K562 (cell line): ENCODE results near the gene RASEF. TPM values are rescaled to one million over a fixed set of nuclear protein-coding genes. Genes with fewer than 3 reads are reported as not detected.

ENCODE experiments used
- ATAC-seq: fragments of 200-7000 bp; cut with Tn5 transposase; 3 replicates; pipeline ENCODE4 v1.9.1; 2020; ENCODE audit warnings: moderate library complexity
- BruUV-seq: library from RNA; stranded (reverse); fragments of 400-500 nt; replicated peaks from 2 replicates; lab custom pipeline; 2021; lab: Mats Ljungman, UMichigan
- CTCF ChIA-PET: fragments of 300-600 bp; formaldehyde crosslinking; extraction: SDS; loops from one replicate; lab custom pipeline; 2021; ENCODE audit warnings: low intra/inter-chr PET ratio; lab: Yijun Ruan, JAX
- POLR2A ChIA-PET: fragments of 300-600, 350-650 bp; sonication (Branson Sonifier 250); formaldehyde crosslinking; extraction: SDS; loops from one replicate; lab custom pipeline; 2021; ENCODE audit warnings: antibody characterized with exemption, inconsistent platforms; lab: Yijun Ruan, JAX
- DNase-seq, 4 experiments: peaks; one replicate each; pipeline versions ENCODE4 v3.0.0 to v3.0.0-alpha.2; 2011 to 2018; ENCODE audit warnings: low spot score in 3 of 4, mixed read lengths in 3 of 4; ENCODE audit errors: extremely low read depth in 1 of 4
- FAIRE-seq: peaks from 2 replicates; lab custom pipeline; 2011; peaks lifted over from hg19 to GRCh38; lab: Jason Lieb, UNC
- H2AFZ ChIP-seq: 2 replicates; pipeline ENCODE4 v1.6.0; 2011; ENCODE audit warnings: low read depth, low read length, control low read depth, inconsistent platforms
- H3K27ac ChIP-seq: fragments of 200-600 bp; 3 replicates; pipeline ENCODE4 v1.8.0; 2011; ENCODE audit warnings: low read depth, mild to moderate bottlenecking, control low read depth, inconsistent platforms, low read length, moderate library complexity, mixed read lengths; ENCODE audit errors: extremely low read depth
- H3K27me3 ChIP-seq, 2 experiments: fragments of 300-600 bp in 1 of 2; 2 replicates in 1 of 2; 3 replicates in 1 of 2; pipeline versions ENCODE4 v1.6.0 to v1.8.0; 2011; ENCODE audit warnings: inconsistent platforms in 2 of 2, low read length in 2 of 2, mild to moderate bottlenecking in 1 of 2, mixed read lengths in 1 of 2, moderate library complexity in 1 of 2; ENCODE audit not compliant: control insufficient read depth in 2 of 2, insufficient read depth in 2 of 2
- H3K36me3 ChIP-seq: fragments of 300-600 bp; 3 replicates; pipeline ENCODE4 v1.8.0; 2011; ENCODE audit warnings: mild to moderate bottlenecking, low read length, inconsistent platforms; ENCODE audit not compliant: control insufficient read depth, insufficient read depth
- H3K4me1 ChIP-seq, 2 experiments: fragments of 200-600 bp in 1 of 2; replicated peaks in 1 of 2; 2 replicates in 1 of 2; 3 replicates in 1 of 2; pipeline versions ENCODE4 v1.5.1 to v1.8.0; 2011; ENCODE audit warnings: inconsistent platforms in 2 of 2, low read length in 2 of 2, mild to moderate bottlenecking in 1 of 2, mixed read lengths in 1 of 2, moderate library complexity in 1 of 2; ENCODE audit not compliant: control insufficient read depth in 2 of 2, insufficient read depth in 2 of 2
- H3K4me2 ChIP-seq: 2 replicates; pipeline ENCODE4 v1.6.1; 2011; ENCODE audit warnings: low read length, control low read depth, inconsistent platforms, mixed read lengths; ENCODE audit not compliant: insufficient read depth
- H3K4me3 ChIP-seq: fragments of 200-600 bp; sonication (generic), shearing (Covaris generic); 2 replicates; pipeline ENCODE4 v1.5.1; 2016; ENCODE audit warnings: control low read depth, inconsistent platforms
- H3K79me2 ChIP-seq: fragments of 200-600 bp; 3 replicates; pipeline ENCODE4 v1.8.0; 2011; ENCODE audit warnings: low read length, inconsistent platforms; ENCODE audit not compliant: control insufficient read depth, insufficient read depth
- H3K9ac ChIP-seq, 2 experiments: 2 replicates each; pipeline versions ENCODE4 v1.6.0 to v1.6.1; 2011; ENCODE audit warnings: low read depth in 2 of 2, low read length in 2 of 2, control low read depth in 1 of 2, inconsistent platforms in 1 of 2, mild to moderate bottlenecking in 1 of 2, mixed read lengths in 1 of 2; ENCODE audit not compliant: insufficient read depth in 1 of 2
- H3K9me1 ChIP-seq: one replicate; pipeline ENCODE4 v1.6.0; 2011; ENCODE audit warnings: inconsistent platforms, mild to moderate bottlenecking, low read length, moderate library complexity; ENCODE audit not compliant: control insufficient read depth, insufficient read depth
- H3K9me3 ChIP-seq: replicated peaks from 2 replicates; pipeline ENCODE4 v1.5.1; 2011; ENCODE audit warnings: low read depth, low read length, inconsistent platforms; ENCODE audit not compliant: control insufficient read depth, insufficient read depth
- H4K20me1 ChIP-seq: replicated peaks from 2 replicates; pipeline ENCODE4 v1.6.1; 2011; ENCODE audit warnings: low read length, inconsistent platforms, mixed read lengths; ENCODE audit not compliant: control insufficient read depth, insufficient read depth
- CREB3 ChIP-seq: fragments of 450-650 bp; conservative IDR thresholded peaks from 2 replicates; pipeline ENCODE4 v1.6.1; 2016; ENCODE audit warnings: missing genetic modification characterization, low read depth, mild to moderate bottlenecking, missing compliant biosample characterization, moderate library complexity
- EHMT2 ChIP-seq: fragments of 450-650 bp; IDR thresholded peaks from 2 replicates; pipeline ENCODE4 v1.6.1; 2018; ENCODE audit warnings: antibody characterized with exemption
- EWSR1 ChIP-seq: fragments of 450-650 bp; IDR thresholded peaks from 2 replicates; pipeline ENCODE4 v1.6.1; 2018; ENCODE audit warnings: borderline replicate concordance, mild to moderate bottlenecking, low read depth, moderate library complexity; ENCODE audit not compliant: partially characterized antibody
- GATAD2A ChIP-seq: fragments of 450-650 bp; IDR thresholded peaks from 2 replicates; pipeline ENCODE4 v1.6.1; 2017
- HLTF ChIP-seq: fragments of 450-650 bp; IDR thresholded peaks from 2 replicates; pipeline ENCODE4 v1.6.1; 2016
- HSF4 ChIP-seq: fragments of 250-450 bp; sonication (Bioruptor Pico); IDR thresholded peaks from 2 replicates; pipeline ENCODE4 v2.1.2; 2022; ENCODE audit warnings: mild to moderate bottlenecking, moderate library complexity, borderline replicate concordance
- JUNB ChIP-seq: fragments of 450-650 bp; formaldehyde crosslinking; conservative IDR thresholded peaks from 2 replicates; pipeline ENCODE4 v1.4.0; 2020; ENCODE audit warnings: mild to moderate bottlenecking
- KLF10 ChIP-seq: fragments of 250-450 bp; sonication (Bioruptor Pico); IDR thresholded peaks from 2 replicates; pipeline ENCODE4 v1.6.1; 2021; ENCODE audit warnings: matching md5 sums
- L3MBTL2 ChIP-seq: fragments of 450-650 bp; IDR thresholded peaks from 2 replicates; pipeline ENCODE4 v1.6.1; 2016; ENCODE audit warnings: mild to moderate bottlenecking, moderate library complexity
- PPARD ChIP-seq: fragments of 250-450 bp; sonication (Bioruptor Pico); IDR thresholded peaks from 2 replicates; pipeline ENCODE4 v1.8.0; 2022; ENCODE audit warnings: inconsistent platforms, mild to moderate bottlenecking, moderate library complexity
- RHOXF2B ChIP-seq: fragments of 250-450 bp; sonication (Bioruptor Pico); conservative IDR thresholded peaks from 2 replicates; pipeline ENCODE4 v1.5.1; 2021
- SMARCE1 ChIP-seq: fragments of 450-650 bp; IDR thresholded peaks from 2 replicates; pipeline ENCODE4 v1.7.1; 2016; ENCODE audit warnings: mild to moderate bottlenecking
- TEAD4 ChIP-seq, 2 experiments: sonication (generic) in 1 of 2; formaldehyde crosslinking in 1 of 2; IDR thresholded peaks; 2 replicates each; pipeline versions ENCODE4 v1.6.1 to v1.8.0; 2012 to 2022; ENCODE audit warnings: borderline replicate concordance in 1 of 2, inconsistent platforms in 1 of 2, low read length in 1 of 2, mild to moderate bottlenecking in 1 of 2, missing genetic modification reagents in 1 of 2
- ZNF124 ChIP-seq: sonication (generic); formaldehyde crosslinking; IDR thresholded peaks from 2 replicates; pipeline ENCODE4 v1.8.1; 2022; ENCODE audit warnings: missing genetic modification reagents
- ZSCAN32 ChIP-seq: fragments of 450-650 bp; formaldehyde crosslinking; IDR thresholded peaks from 2 replicates; pipeline ENCODE4 v1.4.0; 2020; ENCODE audit warnings: mild to moderate bottlenecking, moderate library complexity
- WGBS: fragments of 100-300 bp; shearing (Covaris generic); methylation state at CpG from one replicate; pipeline ENCODE4 v1.1.6; 2016; ENCODE audit warnings: low coverage, mixed read lengths; ENCODE audit not compliant: insufficient coverage; ENCODE audit errors: missing lambda C conversion rate; 5-methylcytosine and 5-hydroxymethylcytosine counted together
- in situ Hi-C: fragments of 300-500 bp; cut with MboI; formaldehyde crosslinking; loops from 4 replicates; pipeline ENCODE4 v1.15.0; 2018; ENCODE audit warnings: inconsistent platforms, mixed read lengths
- intact Hi-C: fragments of 100-400 bp; cut with micrococcal nuclease; formaldehyde crosslinking; loops from 2 replicates; pipeline ENCODE4 v1.14.2; 2022
- polyA plus RNA-seq, 8 experiments: library from polyadenylated mRNA; depleted of rRNA in 4 of 8; stranded (reverse) in 5 of 8; unstranded in 3 of 8; fragments of >200 nt; fragmentation: Nextera tagmentation in 2 of 8; fragmentation: Illumina TruSeq in 1 of 8; extraction: Ambion mirVana in 2 of 8; extraction: Trizol in 1 of 8; gene quantifications; 2 replicates each; pipeline versions ENCODE4 v1.2.1 to v1.2.3, GENCODE V29; 2011 to 2014; ENCODE audit warnings: inconsistent platforms in 1 of 8, missing spikeins in 1 of 8
- total RNA-seq, 7 experiments: library from RNA; depleted of rRNA in 6 of 7; stranded (reverse); fragments of >200 nt in 6 of 7; fragmentation: Illumina TruSeq in 2 of 7; extraction: Trizol in 2 of 7; gene quantifications; 2 replicates each; pipeline versions ENCODE4 v1.2.1 to v1.2.3, GENCODE V29; 2011 to 2021; ENCODE audit warnings: low replicate concordance in 1 of 7

The RASEF gene
- total and polyA plus RNA-seq, 9 of the 15 experiments (the other 6 are each of a cell fraction or from before 2014, with no cell fraction given), result 0.01 to 0.18 (median 0.11) TPM; not detected in 4

DNA sequence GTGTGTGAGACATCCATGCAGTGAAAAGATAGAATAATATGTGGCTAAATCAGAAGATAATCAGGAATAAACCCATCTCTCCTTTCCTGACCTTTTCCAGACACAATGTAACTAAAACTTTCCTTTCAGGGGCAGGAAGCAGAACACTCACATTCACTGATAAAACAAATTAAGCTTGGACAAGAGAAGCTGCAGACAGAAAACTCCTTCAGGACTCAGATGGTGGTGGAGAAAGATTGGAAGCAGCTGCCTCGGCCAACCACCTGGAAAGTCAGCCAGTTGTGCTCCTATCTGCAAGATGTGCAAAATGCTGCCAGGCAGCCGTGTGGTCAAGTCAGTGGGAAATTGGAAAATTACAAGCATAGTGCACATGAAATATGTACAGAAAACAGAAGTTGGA lies 26.9 kb downstream of the RASEF start:
- TF ChIP-seq EHMT2 (no peak), KLF10 (no peak), PPARD (no peak), RHOXF2B (CRISPR knock-in tag) (no peak), EWSR1 (no peak), SMARCE1 (no peak), JUNB (CRISPR knock-in tag) (no peak), ZNF124 (no peak), CREB3 (no peak), L3MBTL2 (no peak), HSF4 (CRISPR knock-in tag) (no peak), HLTF (no peak), GATAD2A (no peak), TEAD4 (IDR thresholded peaks at IDR 0.05; ENCODE audit: low read length) (no peak), TEAD4 (CRISPR knock-in tag; IDR thresholded peaks at IDR 0.05; ENCODE audit: borderline replicate concordance) (no peak), ZSCAN32 (CRISPR knock-in tag) (no peak)
- TF ChIP-seq, all 486 proteins: peak for 0
- Histone ChIP-seq H3K4me1 (no peaks in the 10 kb centered on the region), H2AFZ (no peak overlapping the region), H3K4me2 (no peak overlapping the region), H3K9me3 (no peaks in the 10 kb centered on the region), H3K79me2 (no peaks in the 10 kb centered on the region), H3K27me3 (no peaks in the 10 kb centered on the region), H3K9me1 (no peaks in the 10 kb centered on the region), H3K27ac (no peak overlapping the region), H3K36me3 (no peaks in the 10 kb centered on the region), H4K20me1 (no peaks in the 10 kb centered on the region), H3K4me3 (no peak overlapping the region), H3K9ac (no peak overlapping the region)
- ChIA-PET POLR2A (no interaction called here), CTCF (no interaction called here)
- ATAC-seq, result no peak
- FAIRE-seq, result no peak
- in situ Hi-C loops (no loop called here), intact Hi-C loops (no loop called here)
- no TSS peak for BruUV-seq
- no CpG with 5 or more reads among the region's 2 CpGs for WGBS
- no peak for DNase-seq
